OCI-LY7 (cell line): ENCODE measurements around the gene WFDC2.

ENCODE experiments used
- CTCF ChIP-seq: fragments of 200-600 bp; sonication (generic); conservative IDR thresholded peaks from 2 replicates; pipeline ENCODE4 v1.5.1; 2014; ENCODE audit warnings: mild to moderate bottlenecking, antibody characterized with exemption, low read length, moderate library complexity, mixed read lengths
- EZH2phosphoT487 ChIP-seq: fragments of 200-600 bp; sonication (generic); IDR thresholded peaks from 2 replicates; pipeline ENCODE4 v1.6.1; 2018; ENCODE audit warnings: low read depth, borderline replicate concordance, mild to moderate bottlenecking, mixed run types, antibody characterized with exemption, low read length, moderate library complexity, mixed read lengths

- TF ChIP-seq CTCF (no peak), EZH2phosphoT487 (no peak)
These were observed 26.6 kb downstream of the WFDC2 start for GRCh38 chr20:45496166-45496565.
